ENCODE data around the gene LSP1.

DNA sequence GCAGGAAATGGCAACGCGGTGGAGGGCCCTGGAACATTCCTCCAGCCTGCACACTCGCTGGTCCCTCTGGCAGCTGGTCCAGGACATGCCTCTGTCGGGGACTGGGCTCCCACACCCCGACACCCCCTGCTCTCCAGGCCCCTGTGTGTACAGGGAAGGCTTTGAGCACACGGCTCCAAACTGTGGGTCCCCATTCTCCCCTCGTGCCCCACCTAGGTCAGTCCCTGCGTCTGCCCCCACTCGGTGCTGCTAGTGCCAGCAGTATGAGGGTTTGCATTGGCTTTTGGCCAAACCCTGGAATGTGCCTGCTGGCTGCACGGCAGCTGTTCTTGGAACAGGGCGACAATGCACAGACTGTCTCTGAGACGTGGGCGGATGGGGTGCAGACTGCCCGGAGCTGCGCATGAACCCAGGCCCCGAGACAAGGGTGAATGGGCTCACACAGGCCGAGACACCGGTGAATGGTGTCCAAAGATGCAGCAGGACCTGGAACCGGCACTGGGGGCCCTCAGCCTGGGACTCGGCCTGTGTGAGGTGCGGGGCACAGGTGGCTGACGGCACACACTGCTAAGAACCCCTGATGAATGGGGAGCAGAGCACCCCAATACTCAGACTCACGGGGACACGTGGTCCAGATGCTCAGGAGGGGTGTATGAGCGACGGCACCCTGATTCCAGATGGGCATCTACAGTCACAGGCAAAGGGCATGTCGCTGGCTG lies 25.6 kb upstream of the LSP1 start:
- no peak for TF ChIP-seq YY1 (IDR thresholded peaks at IDR 0.05; ENCODE audit: low read depth)
- TF ChIP-seq CREB1 (IDR thresholded peaks at IDR 0.05; ENCODE audit: low read depth): no peak
- TF ChIP-seq, protein P1, sequence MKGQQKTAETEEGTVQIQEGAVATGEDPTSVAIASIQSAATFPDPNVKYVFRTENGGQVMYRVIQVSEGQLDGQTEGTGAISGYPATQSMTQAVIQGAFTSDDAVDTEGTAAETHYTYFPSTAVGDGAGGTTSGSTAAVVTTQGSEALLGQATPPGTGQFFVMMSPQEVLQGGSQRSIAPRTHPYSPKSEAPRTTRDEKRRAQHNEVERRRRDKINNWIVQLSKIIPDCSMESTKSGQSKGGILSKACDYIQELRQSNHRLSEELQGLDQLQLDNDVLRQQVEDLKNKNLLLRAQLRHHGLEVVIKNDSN (IDR thresholded peaks at IDR 0.05): no peak
- TF ChIP-seq, protein P2, sequence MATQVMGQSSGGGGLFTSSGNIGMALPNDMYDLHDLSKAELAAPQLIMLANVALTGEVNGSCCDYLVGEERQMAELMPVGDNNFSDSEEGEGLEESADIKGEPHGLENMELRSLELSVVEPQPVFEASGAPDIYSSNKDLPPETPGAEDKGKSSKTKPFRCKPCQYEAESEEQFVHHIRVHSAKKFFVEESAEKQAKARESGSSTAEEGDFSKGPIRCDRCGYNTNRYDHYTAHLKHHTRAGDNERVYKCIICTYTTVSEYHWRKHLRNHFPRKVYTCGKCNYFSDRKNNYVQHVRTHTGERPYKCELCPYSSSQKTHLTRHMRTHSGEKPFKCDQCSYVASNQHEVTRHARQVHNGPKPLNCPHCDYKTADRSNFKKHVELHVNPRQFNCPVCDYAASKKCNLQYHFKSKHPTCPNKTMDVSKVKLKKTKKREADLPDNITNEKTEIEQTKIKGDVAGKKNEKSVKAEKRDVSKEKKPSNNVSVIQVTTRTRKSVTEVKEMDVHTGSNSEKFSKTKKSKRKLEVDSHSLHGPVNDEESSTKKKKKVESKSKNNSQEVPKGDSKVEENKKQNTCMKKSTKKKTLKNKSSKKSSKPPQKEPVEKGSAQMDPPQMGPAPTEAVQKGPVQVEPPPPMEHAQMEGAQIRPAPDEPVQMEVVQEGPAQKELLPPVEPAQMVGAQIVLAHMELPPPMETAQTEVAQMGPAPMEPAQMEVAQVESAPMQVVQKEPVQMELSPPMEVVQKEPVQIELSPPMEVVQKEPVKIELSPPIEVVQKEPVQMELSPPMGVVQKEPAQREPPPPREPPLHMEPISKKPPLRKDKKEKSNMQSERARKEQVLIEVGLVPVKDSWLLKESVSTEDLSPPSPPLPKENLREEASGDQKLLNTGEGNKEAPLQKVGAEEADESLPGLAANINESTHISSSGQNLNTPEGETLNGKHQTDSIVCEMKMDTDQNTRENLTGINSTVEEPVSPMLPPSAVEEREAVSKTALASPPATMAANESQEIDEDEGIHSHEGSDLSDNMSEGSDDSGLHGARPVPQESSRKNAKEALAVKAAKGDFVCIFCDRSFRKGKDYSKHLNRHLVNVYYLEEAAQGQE (IDR thresholded peaks at IDR 0.05; ENCODE audit: low read depth): no peak

All from Ishikawa (cell line).